ENCODE data around the gene PTPN4. TPM values are rescaled to one million over a fixed set of nuclear protein-coding genes. Genes with fewer than 3 reads are reported as not detected.
"Not testable (repeated sequence)": the region's sequence is repeated elsewhere in the genome, so short reads cannot be mapped to it uniquely, and the experiment has no call there.

The PTPN4 gene
- total RNA-seq, 1 experiment from 2014 or later: 11.1 TPM

DNA sequence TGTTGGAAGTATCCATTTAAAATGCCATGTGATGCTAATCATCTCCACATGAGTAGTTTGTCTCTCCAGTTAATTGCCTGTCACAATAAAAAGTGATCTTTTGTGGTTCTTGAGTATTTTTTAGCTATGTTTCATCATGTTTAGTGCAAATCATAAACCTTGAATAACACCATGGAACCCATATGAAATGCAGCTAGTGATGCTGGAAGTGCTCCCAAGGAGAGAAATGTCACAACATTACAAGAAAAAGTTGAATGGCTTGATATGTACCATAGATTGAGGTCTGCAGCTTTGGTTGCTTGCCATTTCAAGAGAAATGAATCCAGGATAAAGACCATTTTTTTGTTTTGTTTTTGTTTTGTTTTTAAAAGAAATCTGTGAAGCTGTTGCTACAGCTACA is 14.3 kb downstream of the PTPN4 start:
- DNase-seq: no peak
- no peaks in the 10 kb centered on the region; the same call in 1 of the 2 replicates for H3K36me3 ChIP-seq
- no peak overlapping the region for H3K4me3 ChIP-seq
- 0 out of 2 replicates have a peak, but pooled peaks cover 4% of the 10 kb centered on the region for H3K9me3 ChIP-seq
- no peaks in the 10 kb centered on the region for H3K27me3 ChIP-seq

DNA sequence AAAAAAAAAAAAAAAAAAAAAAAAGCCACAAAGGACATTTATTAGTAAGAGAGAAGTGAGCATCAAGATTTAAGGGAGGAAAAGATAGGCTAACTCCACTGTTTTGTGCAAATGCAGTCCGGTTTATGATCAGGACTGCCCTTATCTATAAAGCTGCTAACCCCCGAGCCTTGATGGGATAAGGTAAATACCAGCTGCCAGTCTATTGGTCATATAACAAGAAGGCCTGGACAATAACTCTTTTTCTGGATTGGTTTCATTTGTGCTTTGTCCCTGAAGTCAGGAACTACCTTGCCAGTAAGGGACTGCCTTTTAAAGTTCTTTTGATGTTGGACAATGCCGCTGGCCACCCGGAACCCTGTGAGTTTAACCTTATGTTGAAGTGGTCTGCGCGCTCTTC is 15.4 kb downstream of the PTPN4 start:
- Histone ChIP-seq H3K9me3 (0 out of 2 replicates have a peak, but pooled peaks cover 4% of the 10 kb centered on the region), H3K4me3 (no peak overlapping the region), H3K27me3 (no peaks in the 10 kb centered on the region), H3K36me3 (no peaks in the 10 kb centered on the region; the same call in 1 of the 2 replicates)
- no peak for DNase-seq

GRCh38 chr2:119782308-119783027 is 22.7 kb downstream of the PTPN4 start:
- Histone ChIP-seq H3K36me3 (no peaks in the 10 kb centered on the region; the same call in 1 of the 2 replicates), H3K4me3 (no peak overlapping the region), H3K27me3 (no peaks in the 10 kb centered on the region), H3K9me3 (no peaks in the 10 kb centered on the region)
- no peak for DNase-seq

DNA sequence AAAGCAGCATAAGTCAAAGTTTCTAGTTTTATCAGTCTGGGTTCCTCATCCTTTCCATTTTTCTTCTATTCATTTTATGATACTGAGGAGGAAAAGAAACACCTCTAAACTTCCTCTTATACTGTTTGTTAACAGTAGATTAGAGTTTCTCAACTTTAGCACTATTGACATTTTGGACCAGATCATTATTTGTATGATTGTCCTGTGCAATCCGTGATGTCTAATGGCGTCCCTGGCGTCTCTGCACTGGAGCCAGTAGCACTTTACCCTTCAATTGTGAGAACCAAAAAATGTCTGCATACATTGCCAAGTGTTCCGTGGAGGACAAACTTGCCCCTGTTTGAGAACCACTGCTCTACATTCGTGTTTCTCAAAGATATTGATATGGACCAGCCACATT is 25.2 kb downstream of the PTPN4 start:
- no peaks in the 10 kb centered on the region; the same call in 1 of the 2 replicates for H3K36me3 ChIP-seq
- H3K27me3 ChIP-seq: no peaks in the 10 kb centered on the region
- DNase-seq: no peak
- H3K4me3 ChIP-seq: no peak overlapping the region
- peaks cover 10% of the 10 kb centered on the region for H3K9me3 ChIP-seq

DNA sequence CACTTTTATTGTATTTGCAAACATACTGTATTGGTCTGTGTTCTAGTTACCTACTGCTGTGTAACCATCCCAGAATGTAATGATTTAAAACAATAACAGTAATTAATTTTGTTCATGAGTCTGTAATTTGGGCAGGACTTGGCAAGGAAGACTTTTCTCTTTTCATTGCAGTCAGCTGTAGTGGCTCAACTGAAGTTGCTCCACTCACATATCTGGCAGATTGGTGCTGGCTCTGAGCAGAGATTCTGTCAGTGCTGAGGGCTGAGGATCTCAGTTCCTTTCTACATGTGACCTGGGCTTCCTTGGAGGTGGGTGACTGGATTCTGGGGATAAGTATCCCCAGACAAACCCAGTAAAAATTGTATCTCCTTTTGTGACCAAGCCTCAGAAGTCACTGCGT is 26.6 kb downstream of the PTPN4 start:
- no peaks in the 10 kb centered on the region; the same call in 1 of the 2 replicates for H3K36me3 ChIP-seq
- H3K27me3 ChIP-seq: no peaks in the 10 kb centered on the region
- peaks cover 19% of the 10 kb centered on the region for H3K9me3 ChIP-seq
- no peak overlapping the region for H3K4me3 ChIP-seq
- no peak for DNase-seq

GRCh38 chr2:119788752-119789151 is 29.0 kb downstream of the PTPN4 start:
- H3K9me3 ChIP-seq: peaks cover 22% of the 10 kb centered on the region
- DNase-seq: no peak
- H3K27me3 ChIP-seq: no peaks in the 10 kb centered on the region
- no peaks in the 10 kb centered on the region for H3K36me3 ChIP-seq
- H3K4me3 ChIP-seq: no peak overlapping the region

DNA sequence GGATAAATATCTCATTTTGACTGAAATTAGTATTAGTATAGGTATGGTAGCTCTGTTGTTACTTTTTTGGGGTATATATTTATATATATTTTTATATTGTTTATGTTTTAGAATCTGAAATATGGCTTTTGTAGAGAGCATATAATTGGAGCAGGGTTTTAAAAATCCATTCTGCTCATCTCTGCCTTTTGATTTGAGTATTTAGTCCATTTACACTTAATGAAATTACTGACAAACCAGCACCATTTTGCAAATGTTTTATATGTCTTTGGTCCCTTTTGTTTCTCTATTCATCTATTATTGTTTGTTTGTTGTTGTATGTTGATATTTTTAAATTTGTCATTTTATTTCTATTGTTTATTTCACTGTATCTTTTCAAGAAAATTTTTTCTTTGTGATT is 30.7 kb downstream of the PTPN4 start:
- peaks cover 22% of the 10 kb centered on the region for H3K9me3 ChIP-seq
- no peaks in the 10 kb centered on the region for H3K36me3 ChIP-seq
- DNase-seq: no peak
- H3K4me3 ChIP-seq: no peak overlapping the region
- H3K27me3 ChIP-seq: no peaks in the 10 kb centered on the region

GRCh38 chr2:119792907-119793312 is 33.2 kb downstream of the PTPN4 start:
- H3K9me3 ChIP-seq: peaks cover 22% of the 10 kb centered on the region
- no peaks in the 10 kb centered on the region for H3K36me3 ChIP-seq
- no peak overlapping the region for H3K4me3 ChIP-seq
- H3K27me3 ChIP-seq: no peaks in the 10 kb centered on the region
- DNase-seq: no peak

- no peaks in the 10 kb centered on the region for H3K27me3 ChIP-seq
Measured at GRCh38 chr2:119794237-119794636, 34.5 kb downstream of the PTPN4 start.

GRCh38 chr2:119795309-119796303 is 35.9 kb downstream of the PTPN4 start:
- no peak overlapping the region for H3K4me3 ChIP-seq
- no peaks in the 10 kb centered on the region for H3K27me3 ChIP-seq
- peaks cover 4% of the 10 kb centered on the region; the same call in 1 of the 2 replicates for H3K9me3 ChIP-seq
- no peaks in the 10 kb centered on the region for H3K36me3 ChIP-seq
- no peak for DNase-seq

More at GRCh38 chr2:119794237-119794636, 34.5 kb downstream of the PTPN4 start:
- no peak for DNase-seq
- Histone ChIP-seq H3K4me3 (no peak overlapping the region), H3K9me3 (peaks cover 16% of the 10 kb centered on the region), H3K36me3 (no peaks in the 10 kb centered on the region)

DNA sequence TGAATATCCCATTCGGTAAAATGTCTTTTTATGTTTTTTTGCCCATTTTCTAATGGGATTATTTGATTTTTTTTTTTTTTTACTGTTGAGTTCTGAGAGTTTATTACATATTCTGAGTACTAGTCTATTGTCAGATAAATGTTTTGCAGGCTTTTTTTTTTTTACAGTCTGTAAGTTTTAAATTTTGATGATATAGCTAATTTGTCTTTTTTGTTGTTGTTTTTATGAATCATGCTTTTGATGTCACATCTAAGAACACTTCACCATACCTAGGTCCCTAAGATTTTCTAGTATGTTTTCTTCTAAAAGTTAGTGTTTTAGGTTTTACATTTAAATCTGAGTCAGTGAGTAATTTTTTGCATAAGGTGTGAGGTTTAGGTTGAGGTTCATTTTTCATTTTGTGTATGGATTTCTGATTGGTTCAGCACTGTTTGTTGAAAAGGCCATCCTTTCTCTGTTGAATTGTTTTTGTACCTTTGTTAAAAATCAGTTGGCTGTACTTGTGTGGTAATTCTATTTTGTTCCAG is 40.7 kb downstream of the PTPN4 start:
- DNase-seq: no peak
- Histone ChIP-seq H3K9me3 (peaks cover 8% of the 10 kb centered on the region), H3K27me3 (no peaks in the 10 kb centered on the region), H3K36me3 (no peaks in the 10 kb centered on the region), H3K4me3 (no peak overlapping the region)

DNA sequence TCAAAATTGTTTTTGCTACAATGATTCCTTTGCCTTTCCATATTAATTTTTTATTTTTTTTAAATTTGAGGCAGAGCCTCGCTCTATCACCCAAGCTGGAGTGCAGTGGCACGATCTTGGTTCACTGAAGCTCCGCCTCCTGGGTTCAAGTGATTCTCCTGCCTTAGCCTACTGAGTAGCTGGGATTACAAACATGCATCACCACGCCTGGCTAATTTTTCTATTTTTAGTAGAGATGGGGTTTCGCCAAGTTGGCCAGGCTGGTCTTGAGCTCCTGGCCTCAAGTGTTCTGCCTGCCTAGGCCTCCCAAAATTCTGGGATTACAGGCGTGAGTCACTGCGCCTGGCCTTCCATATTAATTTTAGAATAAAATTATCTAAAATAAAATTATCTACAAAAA is 41.3 kb downstream of the PTPN4 start:
- peaks cover 14% of the 10 kb centered on the region for H3K9me3 ChIP-seq
- no peak overlapping the region for H3K4me3 ChIP-seq
- no peak for DNase-seq
- H3K36me3 ChIP-seq: peaks cover 3% of the 10 kb centered on the region; the same call in 1 of the 2 replicates
- H3K27me3 ChIP-seq: no peaks in the 10 kb centered on the region

DNA sequence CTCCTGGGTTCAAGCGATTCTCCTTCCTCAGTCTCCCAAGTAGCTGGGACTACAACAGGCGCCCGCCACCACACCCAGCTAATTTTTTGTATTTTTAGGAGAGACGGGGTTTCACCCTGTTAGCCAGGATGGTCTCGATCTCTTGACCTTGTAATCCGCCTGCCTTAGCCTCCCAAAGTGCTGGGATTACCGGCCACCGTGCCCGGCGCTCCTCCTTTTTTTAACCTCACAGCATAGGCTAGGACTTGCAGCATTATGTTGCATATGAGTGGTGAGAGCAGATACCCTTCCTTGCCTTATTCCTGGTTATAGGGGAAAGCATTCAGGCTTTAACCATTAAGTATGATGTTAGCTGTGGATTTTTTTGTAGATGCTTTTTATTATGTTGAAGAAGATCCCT is 42.3 kb downstream of the PTPN4 start:
- not testable (repeated sequence) for H3K36me3 ChIP-seq, H3K27me3 ChIP-seq, DNase-seq, H3K4me3 ChIP-seq
- H3K9me3 ChIP-seq: peaks cover 16% of the 10 kb centered on the region

DNA sequence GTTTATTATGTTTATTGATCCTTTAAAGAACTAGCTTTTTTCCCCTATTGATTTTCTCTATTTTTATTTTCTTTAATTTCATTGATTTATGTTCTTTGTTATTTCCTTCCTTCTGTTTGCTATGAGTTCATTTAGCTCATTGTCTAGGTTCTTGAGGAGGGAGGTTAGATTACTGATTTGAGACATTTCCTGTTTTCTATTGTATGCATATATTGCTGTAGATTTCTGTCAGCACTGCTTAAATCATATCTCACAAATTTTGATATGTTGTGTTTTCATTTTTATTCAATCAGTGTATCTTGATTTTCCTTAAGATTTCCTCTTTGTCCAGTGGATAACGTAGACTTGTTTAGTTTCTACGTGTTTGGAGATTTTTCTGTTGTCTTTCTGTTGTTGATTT is 43.4 kb downstream of the PTPN4 start:
- DNase-seq: no peak
- Histone ChIP-seq H3K4me3 (no peak overlapping the region), H3K27me3 (no peaks in the 10 kb centered on the region), H3K36me3 (peaks cover 4% of the 10 kb centered on the region; the same call in 1 of the 2 replicates), H3K9me3 (peaks cover 16% of the 10 kb centered on the region)

DNA sequence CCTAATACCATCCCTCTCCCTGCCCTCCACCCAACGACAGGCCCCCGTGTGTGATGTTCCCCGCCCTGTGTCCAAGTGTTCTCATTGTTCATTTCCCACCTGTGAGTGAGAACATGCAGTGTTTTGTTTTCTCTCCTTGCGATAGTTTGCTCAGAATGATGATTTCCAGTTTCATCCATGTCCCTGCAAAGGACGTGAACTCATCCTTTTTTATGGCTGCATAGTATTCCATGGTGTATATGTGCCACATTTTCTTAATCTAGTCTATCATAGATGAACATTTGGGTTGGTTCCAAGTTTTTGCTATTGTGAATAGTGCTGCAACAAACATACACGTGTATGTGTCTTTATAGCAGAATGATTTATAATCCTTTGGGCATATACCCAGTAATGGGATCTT is 44.7 kb downstream of the PTPN4 start:
- not testable (repeated sequence) for DNase-seq, H3K36me3 ChIP-seq, H3K4me3 ChIP-seq, H3K27me3 ChIP-seq
- peaks cover 16% of the 10 kb centered on the region for H3K9me3 ChIP-seq

- peak; percentile 6 for DNase-seq
- H3K4me3 ChIP-seq: no peak overlapping the region
- peaks cover 4% of the 10 kb centered on the region; the same call in 1 of the 2 replicates for H3K36me3 ChIP-seq
- peaks cover 16% of the 10 kb centered on the region for H3K9me3 ChIP-seq
- no peaks in the 10 kb centered on the region for H3K27me3 ChIP-seq
Measured at GRCh38 chr2:119808516-119809147, 48.9 kb downstream of the PTPN4 start.
